NCI-H510A (cell line): ENCODE results near the gene WDR46.
"Not testable (repeated sequence)": the region's sequence is repeated elsewhere in the genome, so short reads cannot be mapped to it uniquely, and the experiment has no call there.

Experiments
- DNase-seq: peaks from one replicate; lab custom pipeline; 2025; lab: John Stamatoyannopoulos, UW

The WDR46 gene

GRCh38 chr6:33271117-33271467 lies 17.9 kb downstream of the WDR46 start:
- no peak for DNase-seq

GRCh38 chr6:33264015-33264414 lies 25.0 kb downstream of the WDR46 start:
- no peak for DNase-seq

GRCh38 chr6:33262490-33262889 lies 26.5 kb downstream of the WDR46 start:
- not testable (repeated sequence) for DNase-seq

- DNase-seq: no peak
Observed at GRCh38 chr6:33259032-33259431, 30.0 kb downstream of the WDR46 start.

GRCh38 chr6:33254591-33254990 lies 34.4 kb downstream of the WDR46 start:
- no peak for DNase-seq

- no peak for DNase-seq
Observed at GRCh38 chr6:33252759-33253158, 36.3 kb downstream of the WDR46 start.

- DNase-seq: no peak
Observed at GRCh38 chr6:33251395-33252012, 37.5 kb downstream of the WDR46 start.

- DNase-seq: no peak
Observed at GRCh38 chr6:33250731-33251130, 38.3 kb downstream of the WDR46 start.

- no peak for DNase-seq
Observed at GRCh38 chr6:33249732-33250630, 39.1 kb downstream of the WDR46 start.

GRCh38 chr6:33248932-33249731 lies 39.9 kb downstream of the WDR46 start:
- peak; percentile 99 for DNase-seq

GRCh38 chr6:33248643-33248931 lies 40.5 kb downstream of the WDR46 start:
- DNase-seq: peak; percentile 32

- peak; percentile 77 for DNase-seq
Observed at GRCh38 chr6:33247977-33248642, 40.9 kb downstream of the WDR46 start.

GRCh38 chr6:33243476-33243875 lies 45.6 kb downstream of the WDR46 start:
- DNase-seq: no peak

GRCh38 chr6:33241968-33242367 lies 47.1 kb downstream of the WDR46 start:
- DNase-seq: no peak

GRCh38 chr6:33237741-33238140 lies 51.3 kb downstream of the WDR46 start:
- DNase-seq: no peak

- no peak for DNase-seq
Observed at GRCh38 chr6:33236852-33237251, 52.2 kb downstream of the WDR46 start.

GRCh38 chr6:33236328-33236727 lies 52.7 kb downstream of the WDR46 start:
- DNase-seq: no peak

- DNase-seq: no peak
Observed at GRCh38 chr6:33235221-33235634, 53.8 kb downstream of the WDR46 start.
